Purkinje cell (primary cell): Measurements from ENCODE around the gene ACTR8. TPM values are rescaled to one million over a fixed set of nuclear protein-coding genes. Genes with fewer than 3 reads are reported as not detected.

Source experiments
- polyA plus RNA-seq: library from polyadenylated mRNA; unstranded; fragments of >200 nt; fragmentation: Nextera tagmentation; gene quantifications from 2 replicates; pipeline ENCODE4 v1.2.1, GENCODE V29; 2014

ACTR8 gene
- 10.9 and 12.2 TPM in 2 replicates for polyA plus RNA-seq

GRCh38 chr3:53881691-53882593 lies at the start of gene ACTR8:
TSS of gene ACTR8 (minus strand) at chr3:53882152. CDS start at chr3:53882101, 51 bp downstream.

GRCh38 chr3:53891497-53892285 lies 9.7 kb upstream of the ACTR8 start, which contains the start of gene SELENOK:
TSS of gene SELENOK (minus strand) at chr3:53891859.

GRCh38 chr3:53846134-53846850 lies 35.7 kb downstream of the ACTR8 start, which contains the start of the genes CHDH and IL17RB:
TSS of gene CHDH (minus strand) at chr3:53846419. CDS start at chr3:53824008, 22,411 bp downstream.
TSS of gene IL17RB (plus strand) at chr3:53846568. CDS start at chr3:53846589, 21 bp downstream.

Other genes starting within 250 kb of the ACTR8 start
- gene CHDH, start 35.7 kb downstream of the ACTR8 start, polyA plus RNA-seq: 0.75 and 1.2 TPM in 2 replicates
- 4.7 and 5.1 TPM in 2 replicates for gene IL17RB, start 35.6 kb downstream of the ACTR8 start, polyA plus RNA-seq
- 832 and 857 TPM in 2 replicates for gene SELENOK, start 9.7 kb upstream of the ACTR8 start, polyA plus RNA-seq
- 1.8 and 6.2 TPM in 2 replicates for gene CACNA2D3, start 240.4 kb upstream of the ACTR8 start, polyA plus RNA-seq